ENCODE measurements around the gene BIRC2. TPM values are rescaled to one million over a fixed set of nuclear protein-coding genes. Genes with fewer than 3 reads are reported as not detected.
A peak's percentile ranks its signal among the peaks of the same experiment; 100 is the strongest.

BIRC2 gene
- total and polyA plus RNA-seq, 9 of the 15 experiments (the other 6 are each of a cell fraction or from before 2014, with no cell fraction given) = 14.3 to 45.9 (median 20.7) TPM

GRCh38 chr11:102341844-102342318, 5.1 kb upstream of the BIRC2 start (continued):
- TF ChIP-seq SRSF3 (IDR thresholded peaks at IDR 0.05; ENCODE audit: insufficient read depth, low read length) (no peak), NR3C1 (CRISPR knock-in tag; IDR thresholded peaks at IDR 0.05) (no peak), MEIS2 (IDR thresholded peaks at IDR 0.05; ENCODE audit: partially characterized antibody) (peak; percentile 72), NCOA1 (IDR thresholded peaks at IDR 0.05; ENCODE audit: low read depth) (peak; percentile 92), SIRT6 (IDR thresholded peaks at IDR 0.05; ENCODE audit: low read depth, low read length) (no peak), HDAC2 (IDR thresholded peaks at IDR 0.05) (peak; percentile 99), SRSF9 (IDR thresholded peaks at IDR 0.05; ENCODE audit: borderline replicate concordance, low read depth, low read length) (no peak), MBD1 (CRISPR knock-in tag; IDR thresholded peaks at IDR 0.05) (no peak), CHD4 (IDR thresholded peaks at IDR 0.05; ENCODE audit: insufficient read depth, insufficient replicate concordance, low read depth, low read length, poor library complexity, severe bottlenecking) (no peak), CBX5 (IDR thresholded peaks at IDR 0.05; ENCODE audit: borderline replicate concordance, low read depth) (no peak), CBX8 (IDR thresholded peaks at IDR 0.05; ENCODE audit: borderline replicate concordance, extremely low read depth, low read depth, low read length, poor library complexity, severe bottlenecking) (no peak), LCOR (CRISPR knock-in tag; IDR thresholded peaks at IDR 0.05) (peak; percentile 100), ZBTB1 (CRISPR knock-in tag; IDR thresholded peaks at IDR 0.05; ENCODE audit: borderline replicate concordance, low read depth) (no peak), PHB (CRISPR knock-in tag; IDR thresholded peaks at IDR 0.05) (no peak), SIX5 (IDR thresholded peaks at IDR 0.05; ENCODE audit: borderline replicate concordance in 1 of 2, insufficient read depth in 1 of 2, low read depth in 1 of 2, low read length in 2 of 2) (no peak), AFF1 (IDR thresholded peaks at IDR 0.05; ENCODE audit: low read depth in 1 of 2, partially characterized antibody in 2 of 2) (peak; percentile 78 to 95), BRCA1 (IDR thresholded peaks at IDR 0.05) (no peak), BRCA1 (CRISPR knock-in tag; IDR thresholded peaks at IDR 0.05) (no peak), MAFG (tag; conservative IDR thresholded peaks at IDR 0.05) (no peak), ZNF830 (CRISPR knock-in tag; IDR thresholded peaks at IDR 0.05) (no peak), ETV1 (tag; conservative IDR thresholded peaks at IDR 0.05; ENCODE audit: low read depth) (peak; percentile 73), MLX (CRISPR knock-in tag; conservative IDR thresholded peaks at IDR 0.05) (no peak)

Measured in K562 (cell line).